Erythroblast (primary cell): ENCODE measurements around the gene KRTAP12-4.

Experiments
- GATA1 ChIP-seq: IDR thresholded peaks from 2 replicates; pipeline ENCODE4 v1.6.1; 2011; ENCODE audit warnings: low read depth, mild to moderate bottlenecking, control low read depth, low read length, moderate library complexity
- POLR2A ChIP-seq: IDR thresholded peaks from 2 replicates; pipeline ENCODE4 v1.6.1; 2011; ENCODE audit warnings: mild to moderate bottlenecking, low read length

DNA sequence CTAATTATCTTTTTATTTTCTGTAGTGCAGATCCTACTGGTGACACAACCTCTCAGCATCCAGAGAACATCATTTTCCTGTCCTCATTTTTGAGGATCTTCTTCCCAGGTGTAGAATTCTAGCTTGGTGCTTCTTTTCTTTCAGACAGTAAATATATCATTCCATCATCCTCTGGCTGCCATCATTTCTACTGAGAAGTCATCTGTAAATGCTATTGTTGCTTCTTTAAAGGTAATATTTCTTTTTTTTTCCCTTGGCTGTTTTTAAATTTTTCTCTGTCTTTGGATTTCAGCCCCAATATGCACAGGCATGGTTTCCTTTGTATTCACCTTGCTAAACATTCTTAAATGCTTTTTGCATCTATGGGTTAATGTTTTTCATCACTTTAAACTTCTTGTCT, 30.9 kb downstream of the KRTAP12-4 start:
- TF ChIP-seq POLR2A, result no peak
- TF ChIP-seq GATA1, result no peak
